HG02970 (cell line): ENCODE data around the gene MLLT3.

ENCODE experiments used
- ATAC-seq: cut with Tn5 transposase; IDR thresholded peaks from one replicate; pipeline ENCODE4 v1.9.1; 2021; ENCODE audit warnings: mild to moderate bottlenecking, moderate library complexity, moderate number of reproducible peaks; ENCODE audit not compliant: unreplicated experiment, low FRiP score

The MLLT3 gene

DNA sequence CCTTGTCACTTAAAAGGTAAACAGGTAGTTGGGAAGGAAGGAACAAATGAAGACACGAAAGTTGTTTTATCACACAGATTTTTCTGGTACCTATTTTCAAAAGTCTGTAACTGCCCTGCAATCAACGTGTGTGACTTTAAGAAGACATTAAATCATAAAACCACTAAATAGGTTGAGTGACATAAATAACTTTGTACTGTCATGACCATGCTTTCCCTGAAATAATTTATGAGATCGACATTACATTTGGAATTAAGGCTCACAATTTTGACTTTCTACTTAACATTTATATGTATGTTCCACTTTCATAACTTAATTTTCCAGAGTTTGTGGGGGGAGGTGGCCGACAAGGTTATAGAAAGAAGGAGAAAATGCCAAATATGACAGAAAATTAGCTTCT, 181.1 kb downstream of the MLLT3 start:
- no peak for ATAC-seq

DNA sequence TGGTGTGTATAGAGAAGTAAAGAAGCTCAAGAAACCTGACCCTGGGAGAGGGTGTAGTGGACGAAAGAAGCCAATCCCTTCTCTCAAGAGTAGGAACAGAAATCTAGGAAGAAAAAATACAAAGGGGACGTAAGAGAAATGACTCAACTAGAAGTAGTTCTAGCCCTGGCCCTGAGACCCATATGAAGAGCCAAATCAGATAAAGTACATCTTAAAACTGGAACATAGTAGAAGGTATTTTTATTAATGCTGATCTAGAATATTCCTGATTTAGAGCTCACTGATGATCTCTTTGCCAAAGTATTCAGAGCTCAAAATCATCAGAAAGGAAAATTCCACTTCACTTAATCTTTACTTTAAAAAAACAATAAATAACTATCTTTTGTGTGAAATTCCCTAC, 184.8 kb downstream of the MLLT3 start:
- ATAC-seq: no peak

DNA sequence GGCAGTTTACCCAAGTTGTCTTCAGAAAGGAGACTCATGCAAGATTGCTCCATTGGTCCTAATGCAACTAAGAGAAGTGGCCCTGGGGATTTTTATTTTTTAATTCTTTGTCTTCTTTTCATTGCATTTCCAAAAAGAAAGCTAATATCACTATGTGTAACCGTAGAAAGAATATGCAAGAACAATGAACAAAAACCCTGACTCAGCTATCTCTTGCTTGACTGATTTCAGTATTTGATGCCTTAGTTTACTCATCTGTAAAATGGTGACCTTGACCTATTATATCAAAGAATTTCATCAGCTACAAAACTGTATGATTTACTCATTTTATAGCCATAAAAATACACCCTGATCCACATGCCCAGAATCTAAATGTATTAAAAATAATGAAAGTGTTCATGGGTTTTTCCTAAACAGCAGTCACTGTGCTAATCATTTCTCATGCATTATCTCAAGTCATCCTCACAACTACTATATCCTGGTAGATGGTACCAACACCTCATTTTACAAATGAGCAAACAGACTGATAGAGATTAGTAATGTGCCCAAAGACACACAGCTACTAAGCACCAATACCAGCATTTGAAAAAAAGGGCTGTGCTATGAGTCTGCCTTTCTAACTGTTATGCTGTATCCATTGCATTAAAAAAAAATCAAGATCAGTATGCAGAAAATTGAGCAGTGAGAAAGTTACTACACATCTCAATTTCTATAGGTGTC, 185.7 kb downstream of the MLLT3 start:
- no peak for ATAC-seq

DNA sequence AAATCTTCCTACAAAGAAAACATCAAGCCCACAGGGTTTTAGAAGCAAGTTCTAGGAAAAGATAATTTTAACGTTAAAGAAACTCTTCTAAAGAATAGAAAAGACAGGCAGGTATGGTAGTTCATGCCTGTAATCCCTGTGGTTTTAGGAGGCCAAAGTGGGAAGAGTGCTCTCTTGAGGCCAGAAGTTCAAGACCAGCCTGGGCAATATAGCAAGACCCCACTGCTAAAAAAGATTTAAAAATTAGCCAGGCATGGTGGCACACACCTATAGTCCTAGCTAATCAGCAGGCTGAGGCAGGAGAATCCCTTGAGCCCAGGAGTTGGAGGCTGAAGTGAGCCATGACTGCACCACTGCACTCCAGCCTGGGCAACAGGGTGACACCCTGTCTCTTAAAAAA, 193.3 kb downstream of the MLLT3 start:
- no peak for ATAC-seq

DNA sequence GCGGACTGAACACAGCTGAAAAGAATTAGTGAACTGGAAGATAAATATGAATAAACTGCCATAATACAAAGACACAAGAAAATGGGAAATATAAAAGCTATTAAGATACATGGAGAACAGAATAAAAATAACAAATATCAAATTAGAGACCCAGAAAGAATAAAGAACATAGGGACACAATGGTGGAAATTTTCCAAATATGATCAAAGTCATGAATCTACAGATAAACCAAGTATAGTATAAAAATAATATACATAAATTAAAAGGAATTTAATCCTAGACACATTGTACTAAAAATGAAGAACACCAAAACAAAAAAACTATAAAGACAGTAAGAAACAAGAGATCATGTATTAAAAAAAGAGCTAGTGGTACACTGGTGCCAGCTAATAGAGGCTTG, 194.9 kb downstream of the MLLT3 start:
- no peak for ATAC-seq

DNA sequence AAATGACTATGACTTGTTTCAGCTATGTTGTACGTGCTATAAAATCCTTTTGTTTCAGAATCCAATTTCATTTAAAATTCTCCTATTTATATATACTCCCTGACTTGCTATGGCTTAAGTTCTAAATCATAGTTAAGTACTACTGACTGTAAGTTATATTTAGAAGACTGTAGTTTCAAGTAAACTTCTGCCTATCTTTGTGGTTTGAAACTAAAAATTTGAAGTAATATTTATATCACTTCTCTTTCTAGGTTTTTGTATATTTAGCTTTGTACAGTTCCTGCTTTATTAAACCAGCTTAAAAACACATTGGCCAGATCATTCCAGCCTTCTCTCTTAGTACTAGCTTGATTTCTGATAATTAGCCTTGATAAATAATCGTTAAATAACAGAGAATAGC, 196.3 kb downstream of the MLLT3 start:
- ATAC-seq: no peak

DNA sequence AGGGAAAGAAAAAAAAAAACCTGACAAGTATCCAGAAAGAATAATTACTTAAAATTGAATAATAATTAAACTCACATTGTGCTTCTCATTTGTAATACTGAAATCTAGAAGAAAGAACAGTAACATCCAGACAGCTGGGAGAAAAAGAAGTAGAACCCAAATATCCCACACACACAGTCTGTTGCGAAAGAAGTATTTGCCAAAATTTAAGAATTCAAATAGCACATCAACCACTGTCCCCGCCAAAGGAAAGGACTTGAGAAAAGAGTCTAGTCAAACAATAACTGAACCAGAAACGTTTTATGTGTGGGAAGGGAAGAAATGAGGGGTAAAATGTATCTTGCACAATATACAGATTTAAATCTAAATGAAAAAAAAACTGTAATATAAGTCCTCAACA, 202.8 kb downstream of the MLLT3 start:
- ATAC-seq: no peak

DNA sequence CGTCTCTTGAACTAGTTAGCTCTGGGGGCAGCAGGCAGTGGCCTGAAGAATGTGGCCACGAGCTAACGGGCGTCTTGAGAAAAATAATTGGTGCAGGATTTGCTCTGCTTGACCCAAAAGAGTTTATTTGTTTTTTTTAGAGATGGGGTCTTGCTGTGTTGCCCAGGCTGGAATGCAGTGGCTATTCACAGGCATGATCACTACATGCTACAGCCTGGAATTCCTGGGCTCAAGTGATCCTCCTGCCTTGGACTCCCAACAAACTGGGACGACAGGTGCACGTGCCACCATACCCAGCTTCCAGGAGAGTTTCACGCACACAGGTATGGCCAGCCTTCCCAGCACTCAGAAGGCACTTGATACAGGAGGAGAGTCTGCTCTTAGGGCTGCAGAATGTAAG, 203.8 kb downstream of the MLLT3 start:
- ATAC-seq: no peak

DNA sequence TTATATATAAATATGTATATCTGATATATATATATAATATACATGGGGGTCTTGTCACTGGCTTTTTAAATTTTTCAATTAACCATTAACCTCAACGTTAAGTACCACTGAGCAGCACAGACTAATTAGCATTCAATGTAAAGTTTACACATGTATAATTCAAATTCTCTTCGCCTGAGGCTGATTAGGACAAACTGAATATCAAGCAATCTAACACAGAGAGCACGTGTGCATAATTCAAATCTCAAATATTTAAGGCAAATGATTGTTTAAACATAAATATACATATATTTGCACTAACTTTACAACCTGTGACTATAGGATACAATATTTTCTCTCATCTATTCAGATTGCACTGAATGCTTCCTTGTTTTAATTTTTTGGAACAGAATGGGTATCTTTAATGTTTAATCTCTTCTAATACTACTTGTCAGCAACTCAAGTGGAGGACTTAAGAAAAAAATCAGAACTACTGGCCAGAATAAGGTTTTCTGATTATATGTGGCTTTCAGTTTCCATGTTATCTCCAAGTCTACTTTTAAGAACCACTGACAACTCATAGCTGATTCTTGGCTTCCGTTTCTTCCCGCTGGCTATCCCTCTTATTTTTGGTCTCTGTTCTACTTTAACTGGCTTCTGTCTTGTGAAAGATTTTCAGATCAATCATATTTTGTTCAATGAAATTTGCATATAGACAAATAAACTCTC, 204.8 kb downstream of the MLLT3 start:
- ATAC-seq: no peak

DNA sequence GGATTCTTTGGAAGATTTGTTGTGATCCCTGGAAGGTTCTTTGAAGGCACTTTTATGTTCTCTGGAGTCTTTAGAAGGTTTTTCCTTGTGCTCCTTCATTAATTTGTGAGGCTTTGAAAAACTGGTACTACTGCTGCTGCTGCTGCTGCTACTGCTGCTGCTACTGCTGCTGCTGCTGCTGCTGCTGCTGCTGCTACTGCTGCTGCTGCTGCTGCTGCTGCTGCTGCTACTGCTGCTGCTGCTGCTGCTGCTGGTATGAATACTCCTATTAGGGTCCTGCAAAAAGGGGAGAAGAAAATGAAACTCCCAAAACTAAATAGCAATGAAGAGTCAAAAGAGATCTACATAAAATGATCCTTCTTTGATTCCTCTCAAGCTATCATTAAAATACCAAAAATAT, 208.1 kb downstream of the MLLT3 start:
- no peak for ATAC-seq

DNA sequence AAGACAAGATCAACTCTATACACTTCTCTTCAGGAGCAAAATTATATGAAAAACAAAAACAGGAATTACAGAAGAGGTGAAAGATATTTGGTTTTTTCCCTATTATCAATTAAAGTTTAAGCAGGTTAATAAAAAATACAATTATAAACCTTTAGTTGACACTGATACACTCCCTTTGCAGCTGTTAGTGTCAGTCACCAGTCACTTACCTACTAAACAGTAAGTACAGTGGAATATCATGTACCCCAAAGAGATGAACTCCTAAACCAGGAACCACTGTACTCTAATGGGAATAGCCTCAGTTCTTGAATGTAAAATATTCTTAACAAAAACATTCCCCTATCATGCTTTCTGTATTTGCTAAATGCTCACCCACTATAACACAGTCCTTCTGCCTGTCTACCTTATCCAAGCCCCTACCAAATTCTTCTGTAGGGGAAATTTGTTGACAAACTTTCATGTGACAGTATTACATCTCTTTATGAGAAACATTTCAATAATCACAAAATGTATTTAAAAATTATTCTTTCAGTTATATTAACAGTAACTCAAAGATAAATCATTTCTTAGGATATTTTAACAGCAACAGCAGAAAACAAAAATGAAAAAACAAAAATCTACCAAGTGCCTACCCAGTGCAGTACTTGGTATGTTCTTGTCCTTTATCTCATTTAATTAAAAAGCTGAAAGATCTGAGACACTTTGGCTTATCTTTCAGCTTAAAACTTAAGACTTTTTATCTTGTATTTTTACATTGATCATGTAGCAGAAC, 212.8 kb downstream of the MLLT3 start:
- ATAC-seq: no peak

DNA sequence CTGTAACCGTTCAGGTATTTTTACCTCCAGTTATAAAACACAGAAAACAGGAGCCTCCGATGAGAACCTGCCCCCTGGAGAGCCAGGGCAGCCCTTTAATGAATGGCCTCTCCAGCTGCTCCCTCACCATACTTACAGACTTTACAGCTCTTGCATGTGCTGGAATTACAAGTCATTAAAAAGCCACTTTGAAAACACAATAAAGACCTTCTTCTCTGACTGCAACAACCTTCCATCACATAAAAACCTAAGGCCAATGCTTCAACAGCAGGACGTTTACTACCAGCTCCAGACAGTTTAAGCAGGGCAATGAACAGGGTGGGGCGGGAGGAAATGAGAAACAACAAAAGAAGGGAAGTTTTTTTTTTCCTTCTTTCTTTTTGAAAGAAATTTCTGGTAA, 213.8 kb downstream of the MLLT3 start:
- no peak for ATAC-seq

DNA sequence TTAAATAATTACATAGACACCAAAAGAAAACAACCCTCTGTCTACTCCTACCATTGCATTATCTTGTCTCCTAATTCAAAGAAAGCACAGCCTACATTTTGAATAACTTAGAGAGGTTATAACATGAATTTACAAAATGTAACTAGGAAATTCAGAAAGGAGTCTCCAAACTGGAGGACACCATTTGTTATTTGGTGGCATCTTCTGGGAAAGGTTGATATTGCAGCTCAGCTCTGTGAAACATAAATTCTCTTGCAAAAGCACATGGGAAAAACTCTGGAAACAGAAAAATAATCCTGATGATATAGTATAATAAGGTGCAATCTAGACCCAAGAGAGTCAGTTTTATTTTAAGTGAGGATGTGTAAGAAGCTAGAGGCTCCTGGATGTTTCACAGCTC, 215.3 kb downstream of the MLLT3 start:
- no peak for ATAC-seq

DNA sequence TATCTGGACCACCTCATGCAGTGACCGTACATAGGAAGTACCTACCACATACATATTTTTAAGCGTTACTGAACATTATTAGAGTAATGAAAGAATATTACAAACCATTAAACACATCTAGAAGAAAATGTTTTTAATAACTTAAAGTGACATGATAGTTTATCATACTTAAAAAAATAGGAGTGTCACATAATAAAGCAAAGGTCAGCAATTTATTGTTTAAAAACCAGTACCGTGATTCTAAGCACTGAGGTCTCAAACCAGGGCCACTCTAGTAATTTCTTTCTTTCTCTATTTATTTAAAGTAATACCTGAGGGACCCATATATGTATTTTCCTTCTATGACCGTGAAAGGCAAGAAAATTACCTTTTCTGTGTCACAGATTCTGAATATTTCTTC, 216.0 kb downstream of the MLLT3 start:
- ATAC-seq: no peak

DNA sequence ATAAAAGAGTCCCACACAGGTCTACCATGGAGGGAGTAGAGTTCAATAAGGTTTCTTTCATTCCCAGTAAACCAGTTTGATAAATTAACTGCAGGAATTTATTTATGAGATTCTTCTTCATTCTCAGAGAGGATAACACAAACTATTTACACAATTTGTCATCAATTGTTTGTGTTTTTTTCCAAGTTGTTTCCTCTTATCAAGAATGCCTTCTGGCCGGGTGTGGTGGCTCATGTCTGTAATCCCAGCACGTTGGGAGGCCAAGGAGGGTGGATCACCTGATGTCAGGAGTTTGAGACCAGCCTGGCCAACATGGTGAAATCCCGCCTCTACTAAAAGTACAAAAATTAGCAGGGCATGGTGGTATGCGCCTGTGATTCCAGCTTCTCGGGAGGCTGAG, 216.7 kb downstream of the MLLT3 start:
- no peak for ATAC-seq

DNA sequence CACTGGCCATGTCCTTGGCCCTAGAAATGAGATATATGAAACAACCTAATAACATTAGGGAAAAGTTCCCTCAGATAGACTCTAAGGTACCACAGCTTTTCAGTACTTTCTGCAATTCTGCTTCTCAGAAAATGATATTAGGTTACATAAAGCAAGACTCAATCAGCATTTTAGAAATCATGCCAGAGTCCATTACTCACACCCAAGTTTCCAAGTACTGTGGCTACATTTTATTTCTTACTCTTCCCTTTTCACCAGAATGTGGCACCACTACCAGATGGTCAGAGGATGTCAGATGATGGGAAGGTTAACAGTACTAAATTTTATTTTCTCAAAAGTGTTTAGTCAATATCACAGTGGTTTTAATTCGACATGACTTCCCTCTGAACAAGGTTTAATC, 217.2 kb downstream of the MLLT3 start:
- no peak for ATAC-seq

DNA sequence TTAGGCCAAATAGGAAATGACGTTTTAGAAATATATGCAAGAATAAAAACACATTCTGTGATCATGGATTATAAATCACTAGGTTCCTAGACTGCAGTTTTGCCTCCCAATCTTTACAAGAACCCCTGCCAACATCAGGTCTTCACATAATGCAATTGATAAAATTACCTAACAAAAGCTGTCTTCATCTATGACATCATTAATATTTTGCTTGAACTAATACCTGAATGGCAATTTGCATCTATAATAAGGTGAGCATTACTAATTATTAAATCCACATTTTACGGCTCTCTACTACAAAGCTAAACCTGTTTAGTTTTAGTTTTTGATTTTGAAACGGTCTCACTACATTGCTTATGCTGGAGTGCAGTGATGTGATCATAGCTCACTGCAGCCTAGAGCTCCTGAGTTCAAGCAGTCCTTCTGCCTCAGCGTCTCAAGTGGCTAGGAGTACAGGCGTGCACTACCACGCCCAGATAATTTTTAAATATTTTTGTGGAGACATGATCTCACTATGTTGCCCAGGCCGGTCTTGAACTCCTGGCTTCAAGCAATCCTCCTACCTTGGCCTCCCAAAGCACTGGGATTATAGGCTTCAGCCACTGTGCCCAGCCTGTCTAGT, 218.0 kb downstream of the MLLT3 start:
- no peak for ATAC-seq

DNA sequence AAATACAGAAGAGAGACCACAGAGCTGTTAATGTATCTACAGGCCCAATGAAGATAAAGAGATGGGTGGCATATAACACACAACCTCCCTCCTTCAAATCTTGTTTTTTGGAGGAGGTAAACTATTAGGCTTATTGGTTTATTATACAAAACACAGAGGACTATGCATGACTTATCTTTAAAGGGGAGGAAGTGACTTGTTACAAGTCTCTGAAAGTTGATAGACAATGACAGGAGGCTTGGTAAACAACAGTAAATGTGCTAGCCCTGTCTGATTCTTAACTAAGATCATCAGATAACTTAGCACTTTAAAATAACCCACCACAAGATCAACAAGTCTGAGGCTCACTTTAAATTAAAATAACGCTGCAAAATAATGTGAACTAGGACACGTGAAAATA, 219.0 kb downstream of the MLLT3 start:
- no peak for ATAC-seq

DNA sequence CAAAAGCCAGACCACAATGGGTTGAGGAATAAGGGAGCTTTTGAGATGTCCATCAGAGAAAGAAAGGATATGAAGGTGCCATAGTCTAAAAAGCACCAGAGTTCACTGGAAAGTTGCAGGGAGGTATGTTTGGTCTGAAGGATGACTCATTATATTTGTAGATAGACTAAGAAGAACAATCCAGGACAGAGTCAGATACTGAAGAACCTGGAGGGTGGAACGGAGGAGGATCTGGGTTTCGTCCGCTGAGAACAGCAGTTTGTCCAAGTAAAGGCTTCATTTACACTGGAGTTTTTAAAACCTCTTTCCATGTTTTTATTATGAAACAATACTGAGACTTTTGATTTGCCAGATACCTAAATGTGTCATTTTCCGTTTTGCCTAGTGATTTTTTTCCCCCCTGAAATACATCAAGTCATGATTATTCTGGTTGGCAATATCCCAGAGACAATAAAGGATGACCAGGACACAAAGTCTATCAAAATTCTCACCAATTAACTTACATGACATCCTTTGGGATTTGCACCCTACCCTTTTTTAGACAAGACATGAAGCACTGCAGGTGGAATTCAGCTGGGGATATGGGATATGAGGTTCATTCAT, 219.9 kb downstream of the MLLT3 start:
- no peak for ATAC-seq

DNA sequence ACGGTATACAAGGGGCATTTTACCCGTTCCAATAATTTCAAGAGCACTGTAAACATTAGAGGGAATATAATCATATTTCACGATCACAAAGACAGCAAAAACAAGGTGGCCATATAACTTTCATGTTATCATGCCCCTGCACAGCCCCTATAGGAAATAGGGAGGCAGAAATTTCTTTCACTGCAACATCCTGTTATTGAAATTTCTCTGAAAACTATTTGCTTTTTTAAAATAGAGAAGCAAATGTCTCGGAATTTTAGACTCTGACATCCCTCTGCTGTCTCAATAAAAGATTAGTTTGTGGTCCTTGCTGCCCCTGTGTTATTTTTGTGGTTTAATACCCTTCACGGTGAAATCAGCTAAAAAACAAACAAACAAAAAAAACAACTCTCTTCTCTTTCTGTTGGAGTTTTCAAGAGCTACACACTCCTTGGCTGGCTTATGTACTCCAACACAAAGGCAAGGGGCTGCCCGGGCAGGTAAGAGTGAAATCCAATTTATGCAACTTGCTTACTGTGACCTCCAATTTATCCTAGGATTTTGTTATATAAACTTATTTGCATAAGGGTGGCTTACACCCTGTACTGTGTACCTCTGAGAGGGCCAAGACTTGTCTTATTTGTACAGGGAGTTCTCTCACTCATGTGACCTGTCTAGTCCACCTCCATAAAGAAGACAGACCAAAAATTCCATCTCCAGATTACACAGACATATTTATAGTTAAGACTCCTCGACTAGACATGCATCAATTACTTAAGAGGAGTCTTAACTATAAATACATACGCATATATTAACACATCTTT, 223.6 kb downstream of the MLLT3 start:
- no peak for ATAC-seq
